Measurements from ENCODE around the gene ZRANB1.

The ZRANB1 gene

GRCh38 chr10:124952123-124952522, 10.2 kb downstream of the ZRANB1 start:
- no peak overlapping the region for H3K4me3 ChIP-seq
- no peak for TF ChIP-seq CTCF (IDR thresholded peaks at IDR 0.05)
- DNase-seq (ENCODE audit: low spot score), result no peak
- no peak overlapping the region for H3K27ac ChIP-seq

- H3K27ac ChIP-seq, result no peak overlapping the region
- no peak for DNase-seq (ENCODE audit: low spot score)
These were observed 11.5 kb downstream of the ZRANB1 start for GRCh38 chr10:124953421-124953820.

GRCh38 chr10:124955243-124955642, 13.3 kb downstream of the ZRANB1 start:
- no peak for TF ChIP-seq CTCF (IDR thresholded peaks at IDR 0.05)
- DNase-seq (ENCODE audit: low spot score), result no peak
- Histone ChIP-seq H3K27ac (no peak overlapping the region), H3K4me3 (no peak overlapping the region)

More at GRCh38 chr10:124953421-124953820, 11.5 kb downstream of the ZRANB1 start:
- TF ChIP-seq CTCF (IDR thresholded peaks at IDR 0.05), result no peak
- no peak overlapping the region for H3K4me3 ChIP-seq

- Histone ChIP-seq H3K27ac (no peak overlapping the region), H3K4me3 (no peak overlapping the region)
- DNase-seq (ENCODE audit: low spot score), result no peak
- TF ChIP-seq CTCF (IDR thresholded peaks at IDR 0.05), result no peak
These were observed 13.9 kb downstream of the ZRANB1 start for GRCh38 chr10:124955868-124956267.

GRCh38 chr10:124956764-124957163, 14.8 kb downstream of the ZRANB1 start:
- Histone ChIP-seq H3K4me3 (no peak overlapping the region), H3K27ac (no peak overlapping the region)
- no peak for DNase-seq (ENCODE audit: low spot score)
- TF ChIP-seq CTCF (IDR thresholded peaks at IDR 0.05), result no peak

GRCh38 chr10:124957404-124957947, 15.6 kb downstream of the ZRANB1 start:
- Histone ChIP-seq H3K4me3 (no peak overlapping the region), H3K27ac (no peak overlapping the region)
- TF ChIP-seq CTCF (IDR thresholded peaks at IDR 0.05), result no peak
- DNase-seq (ENCODE audit: low spot score), result no peak

- TF ChIP-seq CTCF (IDR thresholded peaks at IDR 0.05), result no peak
- H3K27ac ChIP-seq, result no peak overlapping the region
- no peak for DNase-seq (ENCODE audit: low spot score)
- H3K4me3 ChIP-seq, result no peak overlapping the region
These were observed 17.6 kb downstream of the ZRANB1 start for GRCh38 chr10:124959564-124959963.

Measured in coronary artery (tissue), 2 donors.